WTC11 (cell line): Measurements from ENCODE around the gene GPR160. TPM values are rescaled to one million over a fixed set of nuclear protein-coding genes. Genes with fewer than 3 reads are reported as not detected.

Source experiments
- ATAC-seq: fragments of 200-7000 bp; cut with Tn5 transposase; 2 replicates; pipeline ENCODE4 v1.10.0; 2021; ENCODE audit warnings: mild to moderate bottlenecking, moderate library complexity
- CTCF ChIA-PET: fragments of 300-600 bp; sonication (Branson Sonifier 250); formaldehyde crosslinking; loops from one replicate; lab custom pipeline; 2021; ENCODE audit warnings: antibody characterized with exemption; lab: Charles Lee
- POLR2A ChIA-PET: fragments of 350-600 bp; sonication (Branson Sonifier 250); formaldehyde crosslinking; loops from one replicate; lab custom pipeline; 2021; ENCODE audit warnings: antibody characterized with exemption; lab: Charles Lee
- DNase-seq: peaks from one replicate; pipeline ENCODE4 v3.0.0; 2021; ENCODE audit warnings: low spot score
- H3K27ac Mint-ChIP-seq: 2 replicates; pipeline ENCODE4 v1.8.0; 2021; ENCODE audit warnings: mixed read lengths
- H3K27me3 Mint-ChIP-seq: 2 replicates; pipeline ENCODE4 v1.8.0; 2021; ENCODE audit warnings: low read depth, mild to moderate bottlenecking, moderate library complexity, mixed read lengths
- H3K36me3 Mint-ChIP-seq: 2 replicates; pipeline ENCODE4 v1.8.0; 2021; ENCODE audit warnings: mixed read lengths
- H3K4me1 Mint-ChIP-seq: 2 replicates; pipeline ENCODE4 v1.8.0; 2022; ENCODE audit warnings: mixed read lengths
- H3K4me3 Mint-ChIP-seq: 2 replicates; pipeline ENCODE4 v1.8.0; 2021; ENCODE audit warnings: mild to moderate bottlenecking, moderate library complexity, mixed read lengths
- H3K9me3 Mint-ChIP-seq: 2 replicates; pipeline ENCODE4 v1.8.0; 2021; ENCODE audit warnings: mixed read lengths
- CREB1 ChIP-seq: sonication (generic); formaldehyde crosslinking; IDR thresholded peaks from 2 replicates; pipeline ENCODE4 v1.8.0; 2023; ENCODE audit warnings: mild to moderate bottlenecking, missing genetic modification reagents
- E2F4 ChIP-seq: sonication (generic); formaldehyde crosslinking; IDR thresholded peaks from 2 replicates; pipeline ENCODE4 v1.8.1; 2022; ENCODE audit warnings: low read depth, mild to moderate bottlenecking, moderate library complexity, missing genetic modification reagents, borderline replicate concordance
- EMX1 ChIP-seq: fragments of 250-450 bp; sonication (Bioruptor Pico); IDR thresholded peaks from 2 replicates; pipeline ENCODE4 v1.8.0; 2021; ENCODE audit warnings: mild to moderate bottlenecking
- ESRRA ChIP-seq: sonication (generic); formaldehyde crosslinking; IDR thresholded peaks from 2 replicates; pipeline ENCODE4 v1.8.1; 2022; ENCODE audit warnings: mild to moderate bottlenecking, missing genetic modification reagents, borderline replicate concordance
- FOXJ3 ChIP-seq: sonication (generic); formaldehyde crosslinking; IDR thresholded peaks from 2 replicates; pipeline ENCODE4 v1.9.0; 2021; ENCODE audit warnings: missing genetic modification reagents, mild to moderate bottlenecking, borderline replicate concordance
- GRHL2 ChIP-seq: fragments of 250-450 bp; sonication (Bioruptor Pico); IDR thresholded peaks from 2 replicates; pipeline ENCODE4 v1.8.0; 2022; ENCODE audit warnings: mild to moderate bottlenecking, moderate library complexity; ENCODE audit not compliant: insufficient replicate concordance, severe bottlenecking
- TEAD1 ChIP-seq: sonication (generic); formaldehyde crosslinking; IDR thresholded peaks from 2 replicates; pipeline ENCODE4 v1.8.0; 2022; ENCODE audit warnings: mild to moderate bottlenecking, missing genetic modification reagents
- TEAD4 ChIP-seq: sonication (generic); formaldehyde crosslinking; IDR thresholded peaks from 2 replicates; pipeline ENCODE4 v1.8.0; 2022; ENCODE audit warnings: mild to moderate bottlenecking, missing genetic modification reagents
- TP53 ChIP-seq: sonication (generic); formaldehyde crosslinking; IDR thresholded peaks from 2 replicates; pipeline ENCODE4 v1.8.1; 2023; ENCODE audit warnings: mild to moderate bottlenecking, missing genetic modification reagents
- ZNF317 ChIP-seq: sonication (generic); formaldehyde crosslinking; IDR thresholded peaks from 2 replicates; pipeline ENCODE4 v1.8.1; 2023; ENCODE audit warnings: low read depth, mild to moderate bottlenecking, moderate library complexity, missing genetic modification reagents, borderline replicate concordance
- ZNF396 ChIP-seq: fragments of 250-450 bp; sonication (Bioruptor Pico); IDR thresholded peaks from 2 replicates; pipeline ENCODE4 v1.8.0; 2021; ENCODE audit warnings: mild to moderate bottlenecking, moderate library complexity, borderline replicate concordance
- total RNA-seq: library from RNA; stranded (reverse); gene quantifications from 3 replicates; pipeline ENCODE4 v1.2.3, GENCODE V29; 2021
- TF ChIP-seq, protein P1 (sequence below): sonication (generic); formaldehyde crosslinking; IDR thresholded peaks from 2 replicates; pipeline ENCODE4 v1.8.0; 2022; ENCODE audit warnings: mild to moderate bottlenecking, missing genetic modification reagents
- TF ChIP-seq, protein P2 (sequence below): fragments of 250-450 bp; sonication (Bioruptor Pico); IDR thresholded peaks from 2 replicates; pipeline ENCODE4 v1.9.0; 2021; ENCODE audit warnings: mild to moderate bottlenecking
- TF ChIP-seq, protein P3 (sequence below): sonication (generic); formaldehyde crosslinking; IDR thresholded peaks from 2 replicates; pipeline ENCODE4 v1.8.1; 2023; ENCODE audit warnings: mild to moderate bottlenecking, moderate library complexity, missing genetic modification reagents
- TF ChIP-seq, protein P4 (sequence below): fragments of 250-450 bp; sonication (Bioruptor Pico); IDR thresholded peaks from 2 replicates; pipeline ENCODE4 v1.9.0; 2021; ENCODE audit warnings: mild to moderate bottlenecking

Gene GPR160
- total RNA-seq, 1 experiment from 2014 or later = 28.9 TPM

DNA sequence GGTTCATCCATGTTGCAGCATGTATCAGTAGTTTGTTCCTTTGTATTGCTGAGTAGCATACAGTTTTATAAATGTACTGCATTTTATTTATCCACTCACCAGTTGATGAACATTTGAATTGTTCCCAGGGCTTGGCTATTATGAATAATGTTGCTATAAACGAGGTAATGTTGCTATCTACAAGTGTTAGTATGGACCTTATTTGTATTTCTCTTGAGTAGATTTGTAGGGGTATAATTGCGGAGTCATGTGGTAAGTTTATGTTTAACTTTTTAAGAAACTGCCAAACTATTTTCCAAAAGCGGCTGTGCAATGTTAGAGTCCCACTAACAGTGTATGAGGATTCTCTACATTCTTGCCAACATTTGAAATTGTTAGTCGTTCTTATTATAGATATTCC lies 13.0 kb downstream of the GPR160 start (continued):
- TF ChIP-seq, protein P1, sequence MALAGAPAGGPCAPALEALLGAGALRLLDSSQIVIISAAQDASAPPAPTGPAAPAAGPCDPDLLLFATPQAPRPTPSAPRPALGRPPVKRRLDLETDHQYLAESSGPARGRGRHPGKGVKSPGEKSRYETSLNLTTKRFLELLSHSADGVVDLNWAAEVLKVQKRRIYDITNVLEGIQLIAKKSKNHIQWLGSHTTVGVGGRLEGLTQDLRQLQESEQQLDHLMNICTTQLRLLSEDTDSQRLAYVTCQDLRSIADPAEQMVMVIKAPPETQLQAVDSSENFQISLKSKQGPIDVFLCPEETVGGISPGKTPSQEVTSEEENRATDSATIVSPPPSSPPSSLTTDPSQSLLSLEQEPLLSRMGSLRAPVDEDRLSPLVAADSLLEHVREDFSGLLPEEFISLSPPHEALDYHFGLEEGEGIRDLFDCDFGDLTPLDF (CRISPR knock-in tag) = no peak
- TF ChIP-seq, protein P2, sequence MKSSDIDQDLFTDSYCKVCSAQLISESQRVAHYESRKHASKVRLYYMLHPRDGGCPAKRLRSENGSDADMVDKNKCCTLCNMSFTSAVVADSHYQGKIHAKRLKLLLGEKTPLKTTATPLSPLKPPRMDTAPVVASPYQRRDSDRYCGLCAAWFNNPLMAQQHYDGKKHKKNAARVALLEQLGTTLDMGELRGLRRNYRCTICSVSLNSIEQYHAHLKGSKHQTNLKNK (CRISPR knock-in tag) = no peak
- no peak for TF ChIP-seq E2F4 (CRISPR knock-in tag)
- TF ChIP-seq FOXJ3 (CRISPR knock-in tag) = no peak
- TF ChIP-seq CREB1 (CRISPR knock-in tag) = no peak
- TF ChIP-seq TEAD1 = no peak
- no peak for TF ChIP-seq EMX1 (CRISPR knock-in tag)

- TF ChIP-seq, protein P3, sequence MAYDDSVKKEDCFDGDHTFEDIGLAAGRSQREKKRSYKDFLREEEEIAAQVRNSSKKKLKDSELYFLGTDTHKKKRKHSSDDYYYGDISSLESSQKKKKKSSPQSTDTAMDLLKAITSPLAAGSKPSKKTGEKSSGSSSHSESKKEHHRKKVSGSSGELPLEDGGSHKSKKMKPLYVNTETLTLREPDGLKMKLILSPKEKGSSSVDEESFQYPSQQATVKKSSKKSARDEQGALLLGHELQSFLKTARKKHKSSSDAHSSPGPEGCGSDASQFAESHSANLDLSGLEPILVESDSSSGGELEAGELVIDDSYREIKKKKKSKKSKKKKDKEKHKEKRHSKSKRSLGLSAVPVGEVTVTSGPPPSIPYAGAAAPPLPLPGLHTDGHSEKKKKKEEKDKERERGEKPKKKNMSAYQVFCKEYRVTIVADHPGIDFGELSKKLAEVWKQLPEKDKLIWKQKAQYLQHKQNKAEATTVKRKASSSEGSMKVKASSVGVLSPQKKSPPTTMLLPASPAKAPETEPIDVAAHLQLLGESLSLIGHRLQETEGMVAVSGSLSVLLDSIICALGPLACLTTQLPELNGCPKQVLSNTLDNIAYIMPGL (CRISPR knock-in tag) = no peak
- TF ChIP-seq, protein P4, sequence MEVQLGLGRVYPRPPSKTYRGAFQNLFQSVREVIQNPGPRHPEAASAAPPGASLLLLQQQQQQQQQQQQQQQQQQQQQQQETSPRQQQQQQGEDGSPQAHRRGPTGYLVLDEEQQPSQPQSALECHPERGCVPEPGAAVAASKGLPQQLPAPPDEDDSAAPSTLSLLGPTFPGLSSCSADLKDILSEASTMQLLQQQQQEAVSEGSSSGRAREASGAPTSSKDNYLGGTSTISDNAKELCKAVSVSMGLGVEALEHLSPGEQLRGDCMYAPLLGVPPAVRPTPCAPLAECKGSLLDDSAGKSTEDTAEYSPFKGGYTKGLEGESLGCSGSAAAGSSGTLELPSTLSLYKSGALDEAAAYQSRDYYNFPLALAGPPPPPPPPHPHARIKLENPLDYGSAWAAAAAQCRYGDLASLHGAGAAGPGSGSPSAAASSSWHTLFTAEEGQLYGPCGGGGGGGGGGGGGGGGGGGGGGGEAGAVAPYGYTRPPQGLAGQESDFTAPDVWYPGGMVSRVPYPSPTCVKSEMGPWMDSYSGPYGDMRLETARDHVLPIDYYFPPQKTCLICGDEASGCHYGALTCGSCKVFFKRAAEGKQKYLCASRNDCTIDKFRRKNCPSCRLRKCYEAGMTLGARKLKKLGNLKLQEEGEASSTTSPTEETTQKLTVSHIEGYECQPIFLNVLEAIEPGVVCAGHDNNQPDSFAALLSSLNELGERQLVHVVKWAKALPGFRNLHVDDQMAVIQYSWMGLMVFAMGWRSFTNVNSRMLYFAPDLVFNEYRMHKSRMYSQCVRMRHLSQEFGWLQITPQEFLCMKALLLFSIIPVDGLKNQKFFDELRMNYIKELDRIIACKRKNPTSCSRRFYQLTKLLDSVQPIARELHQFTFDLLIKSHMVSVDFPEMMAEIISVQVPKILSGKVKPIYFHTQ (CRISPR knock-in tag) = no peak
- TF ChIP-seq, protein P2 (CRISPR knock-in tag) = no peak
- H3K27ac Mint-ChIP-seq = no peak overlapping the region
- POLR2A ChIA-PET = no interaction called here
- DNase-seq (no peak), ATAC-seq (no peak)
- H3K4me3 Mint-ChIP-seq = no peak overlapping the region
- H3K4me1 Mint-ChIP-seq = peaks cover 31% of the 10 kb centered on the region
- peaks cover 10% of the 10 kb centered on the region for H3K9me3 Mint-ChIP-seq
- H3K36me3 Mint-ChIP-seq = peaks cover 9% of the 10 kb centered on the region
- CTCF ChIA-PET = no interaction called here
- no peaks in the 10 kb centered on the region for H3K27me3 Mint-ChIP-seq
Measured at GRCh38 chr3:170052398-170052797, 14.6 kb downstream of the GPR160 start.

GRCh38 chr3:170054204-170054603 lies 16.4 kb downstream of the GPR160 start:
- H3K27me3 Mint-ChIP-seq = no peaks in the 10 kb centered on the region
- peaks cover 41% of the 10 kb centered on the region for H3K4me1 Mint-ChIP-seq
- POLR2A ChIA-PET = no interaction called here
- H3K36me3 Mint-ChIP-seq = peaks cover 9% of the 10 kb centered on the region
- DNase-seq (no peak), ATAC-seq (no peak)
- peaks cover 10% of the 10 kb centered on the region for H3K9me3 Mint-ChIP-seq
- no peak overlapping the region for H3K27ac Mint-ChIP-seq
- H3K4me3 Mint-ChIP-seq = no peak overlapping the region
- CTCF ChIA-PET = interaction anchor here (0.8 to 1.4 kb wide), 4 partner anchors 9 to 87 kb away, joined by 3 to 14 read pairs (median 4); no protein-coding TSS in a partner anchor
- no peak for TF ChIP-seq CREB1 (CRISPR knock-in tag)
- TF ChIP-seq FOXJ3 (CRISPR knock-in tag) = no peak
- TF ChIP-seq ZNF317 = no peak
- no peak for TF ChIP-seq GRHL2 (CRISPR knock-in tag)
- TF ChIP-seq ESRRA (CRISPR knock-in tag) = no peak
- no peak for TF ChIP-seq TEAD4 (CRISPR knock-in tag)
- TF ChIP-seq TP53 (CRISPR knock-in tag) = no peak
- TF ChIP-seq ZNF396 (CRISPR knock-in tag) = no peak
- TF ChIP-seq, all 79 proteins: peak for 0
